HPDE6-E6E7 (cell line): ENCODE measurements around the gene CNGA1.
"Not testable (repeated sequence)": the region's sequence is repeated elsewhere in the genome, so short reads cannot be mapped to it uniquely, and the experiment has no call there.

Experiments
- DNase-seq: peaks from one replicate; pipeline ENCODE4 v3.0.0; 2011; ENCODE audit warnings: missing footprints; ENCODE audit errors: extremely low spot score

The CNGA1 gene

DNA sequence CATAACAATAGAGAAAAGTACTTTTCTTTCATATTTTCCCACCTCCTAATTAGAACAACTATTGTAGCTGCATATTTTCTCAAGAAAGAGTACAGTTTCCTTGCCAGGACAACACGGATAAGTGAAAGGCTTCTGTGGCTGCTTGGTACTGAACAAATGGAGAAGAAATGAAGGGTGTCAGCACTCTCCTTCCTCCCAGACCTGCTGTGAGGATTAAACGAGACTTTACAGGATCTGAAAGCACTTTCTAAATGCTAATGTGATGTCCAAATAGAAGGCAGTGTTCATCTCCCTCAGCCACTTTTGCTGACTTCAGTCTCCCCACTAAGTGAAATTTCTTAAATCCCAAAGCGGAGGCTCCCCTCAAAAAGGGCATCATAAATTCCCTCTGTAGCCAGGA, 14.0 kb upstream of the CNGA1 start:
- DNase-seq, result no peak

DNA sequence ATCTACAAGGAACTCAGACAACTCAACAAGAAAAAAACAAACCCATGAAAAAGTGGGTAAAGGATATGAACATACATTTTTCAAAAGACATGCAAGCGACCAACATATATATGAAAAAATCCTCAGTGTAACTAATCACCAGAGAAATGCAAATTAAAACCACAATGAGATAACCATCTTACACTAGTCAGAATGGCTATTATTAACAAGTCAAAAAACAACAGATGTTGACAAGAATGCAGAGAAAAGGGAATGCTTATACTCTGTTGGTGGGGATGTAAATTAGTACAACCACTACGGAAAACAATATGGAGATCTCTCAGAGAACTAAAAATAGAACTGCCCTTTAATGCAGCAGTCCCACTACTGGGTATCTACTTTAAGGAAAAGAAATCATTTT, 12.2 kb upstream of the CNGA1 start:
- no peak for DNase-seq

DNA sequence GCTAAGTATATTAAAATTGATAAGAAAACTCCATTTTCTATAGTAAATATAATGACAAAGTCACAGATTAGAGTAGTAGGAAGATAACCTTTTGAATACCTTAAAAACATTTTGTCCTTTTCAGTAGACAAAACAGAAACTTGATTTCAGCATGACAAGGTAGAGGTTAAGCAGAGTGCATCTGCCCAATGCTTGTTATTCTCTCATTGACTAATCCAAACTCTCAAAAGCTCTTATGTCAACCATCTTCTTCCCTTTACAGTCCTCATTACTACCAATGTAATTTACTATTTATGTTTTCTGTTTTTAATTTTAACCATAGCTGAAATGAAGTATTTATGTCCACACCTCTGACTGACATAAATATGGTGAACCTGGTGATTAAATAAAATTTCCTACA, 11.2 kb upstream of the CNGA1 start:
- DNase-seq, result no peak

GRCh38 chr4:48025005-48025404, 8.5 kb upstream of the CNGA1 start:
- DNase-seq, result no peak

DNA sequence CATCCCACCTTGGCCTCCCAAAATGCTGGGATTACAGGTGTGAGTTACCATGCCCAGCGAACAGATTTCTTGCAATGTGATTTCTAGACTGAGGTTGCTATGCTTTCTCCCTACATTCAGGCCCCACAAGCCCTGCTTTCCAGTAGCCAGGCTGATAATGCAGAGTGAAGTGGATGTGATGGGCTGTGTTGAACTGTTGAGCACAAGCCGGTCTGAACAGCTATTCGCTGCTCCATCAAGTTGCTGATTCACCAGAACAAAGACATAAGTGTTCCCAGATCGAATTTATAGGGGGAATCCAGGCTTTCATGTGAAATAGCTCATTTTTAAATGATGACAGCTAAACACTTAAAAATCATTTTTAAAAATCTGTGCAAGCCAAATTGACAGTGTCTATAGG, 8.0 kb upstream of the CNGA1 start:
- no peak for DNase-seq

DNA sequence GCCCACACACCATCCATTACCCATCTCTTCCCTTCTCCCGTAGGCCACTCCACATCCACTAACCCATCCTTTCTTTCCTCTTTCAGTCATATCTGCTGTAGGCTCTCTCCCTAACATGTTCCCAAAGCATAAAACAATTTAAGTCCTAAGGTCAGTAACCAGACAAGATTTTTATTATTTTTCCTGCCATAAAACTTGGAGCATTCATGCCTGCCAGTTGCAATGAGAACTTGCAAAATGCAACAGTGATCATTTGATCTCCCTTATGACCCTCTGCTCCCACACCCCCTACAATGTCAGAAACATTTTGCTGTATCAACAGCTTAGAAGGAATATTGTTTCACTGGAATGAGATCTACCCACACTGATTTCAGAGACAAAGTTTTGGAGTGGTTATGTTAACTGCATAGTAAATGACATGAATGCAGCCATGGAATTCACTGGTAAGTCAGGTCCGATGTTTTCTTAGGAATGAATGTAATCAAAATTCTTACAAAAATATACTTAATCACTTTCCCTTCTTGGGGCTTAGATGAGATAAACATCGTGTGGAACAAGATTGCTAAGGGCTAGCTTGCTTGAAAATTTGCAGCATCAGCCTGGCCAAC, 5.8 kb upstream of the CNGA1 start:
- no peak for DNase-seq

GRCh38 chr4:48021100-48021499, 4.6 kb upstream of the CNGA1 start:
- no peak for DNase-seq

DNA sequence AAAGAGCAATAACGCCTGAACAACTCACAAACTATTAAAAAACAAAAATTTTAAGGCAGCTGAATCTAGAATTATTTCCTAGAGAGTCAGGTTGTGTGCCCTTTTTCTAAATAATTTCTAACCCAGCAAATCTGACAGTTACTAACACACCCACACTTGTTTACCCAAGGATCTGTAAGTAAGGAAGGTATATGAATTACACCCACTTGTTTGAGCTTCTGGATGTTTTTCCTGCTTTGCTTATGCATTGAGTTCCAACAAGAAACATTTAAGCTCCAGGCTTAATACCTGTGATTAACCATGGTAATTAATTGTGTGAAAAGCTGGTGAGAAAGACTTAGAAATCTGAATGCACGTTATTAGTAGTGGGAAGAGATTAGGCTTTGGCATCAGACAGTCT, 1.6 kb upstream of the CNGA1 start:
- DNase-seq, result no peak

DNA sequence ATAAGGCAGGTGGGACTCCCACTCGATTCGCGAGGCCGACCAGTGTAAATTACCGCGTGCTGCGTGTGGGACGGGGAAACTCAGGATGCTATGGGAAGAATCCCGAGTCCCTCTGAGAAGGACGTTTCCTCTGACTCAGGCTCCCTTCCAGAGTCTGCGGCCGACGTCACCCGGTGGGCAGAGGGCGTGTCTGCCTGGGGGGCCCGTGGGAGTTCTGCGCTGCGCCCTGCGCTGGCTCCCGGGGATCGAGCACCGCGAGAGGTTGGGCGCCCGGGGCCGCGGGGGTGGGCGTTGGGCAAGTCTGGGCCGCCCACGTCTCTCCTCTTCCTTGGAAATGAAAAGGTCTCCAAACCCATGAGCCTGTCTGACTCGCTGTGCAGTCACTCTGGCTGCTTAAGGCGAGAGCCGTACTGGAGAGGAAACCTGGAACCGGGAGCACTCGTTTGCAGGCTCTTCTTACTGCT, 659 bp upstream of the CNGA1 start:
- DNase-seq, result peak; percentile 80

DNA sequence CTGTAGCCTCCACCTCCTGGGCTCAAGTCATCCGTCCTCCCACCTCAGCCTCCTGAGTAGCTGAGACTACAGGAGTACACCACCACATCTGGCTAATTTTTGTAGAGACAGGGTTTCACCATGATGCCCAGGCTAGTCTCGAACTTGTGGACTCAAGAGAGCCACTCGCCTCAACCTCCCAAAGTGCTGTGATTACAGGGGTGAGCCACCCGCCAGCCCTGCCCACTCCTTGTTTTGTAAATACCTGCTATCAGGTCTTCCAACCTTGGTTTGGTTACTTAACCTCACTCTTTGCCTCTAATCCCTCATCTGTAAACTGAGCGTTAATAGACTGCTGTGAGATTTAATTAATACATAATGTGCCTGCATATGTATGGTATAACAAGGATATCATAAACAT, 803 bp downstream of the CNGA1 start:
- DNase-seq, result no peak

DNA sequence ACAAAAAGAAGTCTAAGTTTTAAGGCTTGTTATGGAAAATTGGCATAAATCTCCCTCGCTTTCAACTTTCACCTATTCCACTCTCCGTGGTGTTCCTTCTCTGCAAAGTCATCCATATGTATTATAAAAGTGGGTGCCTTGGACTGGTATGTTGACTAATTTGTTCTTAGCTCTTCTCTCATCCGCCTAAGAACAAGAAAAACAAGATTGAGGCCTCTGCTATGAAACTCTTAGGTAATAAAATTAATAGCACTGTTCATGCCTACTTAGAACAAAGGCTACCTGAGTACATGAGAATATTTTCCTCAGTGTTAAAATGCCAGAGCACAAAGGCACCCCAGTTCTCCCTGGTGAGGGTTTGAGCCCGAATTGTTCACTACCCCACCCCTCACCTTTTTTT, 1.3 kb downstream of the CNGA1 start:
- DNase-seq, result peak; percentile 31

DNA sequence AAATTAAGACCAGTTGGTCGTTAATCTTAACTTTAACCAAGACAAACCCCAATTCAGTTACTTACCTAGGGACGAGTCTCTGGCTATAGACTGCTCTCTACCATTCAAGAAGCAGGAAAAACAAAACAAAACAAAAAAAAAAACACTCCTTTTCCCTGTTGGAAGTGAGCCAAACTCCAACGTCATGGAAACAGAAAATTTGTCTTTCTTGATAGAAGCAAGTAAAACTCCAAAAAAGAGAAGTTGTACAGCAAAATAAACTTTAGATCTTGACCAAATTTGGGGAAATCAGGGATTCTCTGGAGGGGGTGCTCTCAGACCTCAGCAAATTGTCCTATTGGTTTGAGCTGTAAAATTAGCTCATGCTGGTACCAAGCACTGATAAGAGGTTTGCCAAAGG, 3.7 kb downstream of the CNGA1 start:
- DNase-seq, result no peak

DNA sequence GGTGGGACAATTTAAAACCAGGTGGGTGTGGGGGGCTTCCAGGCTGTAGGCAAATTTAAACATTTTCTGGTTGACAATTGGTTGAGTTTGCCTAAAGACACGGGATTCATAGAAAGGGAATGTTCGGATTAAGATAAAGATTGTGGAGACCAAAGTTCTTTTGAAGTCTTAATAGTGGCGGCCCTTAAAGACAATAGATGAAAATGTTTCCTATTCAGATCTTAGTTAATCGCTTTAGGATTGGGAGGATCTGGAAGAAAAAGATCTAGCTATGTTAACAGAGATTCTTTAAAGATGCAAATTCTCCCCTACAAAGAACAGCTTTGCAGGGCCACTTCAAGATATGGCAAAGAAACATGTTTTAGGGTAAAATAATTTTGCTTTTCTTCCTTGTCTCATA, 4.8 kb downstream of the CNGA1 start:
- no peak for DNase-seq

- DNase-seq, result not testable (repeated sequence)
These were observed 5.6 kb downstream of the CNGA1 start for GRCh38 chr4:48010906-48011305.

- DNase-seq, result no peak
These were observed 8.4 kb downstream of the CNGA1 start for GRCh38 chr4:48008021-48008596.

DNA sequence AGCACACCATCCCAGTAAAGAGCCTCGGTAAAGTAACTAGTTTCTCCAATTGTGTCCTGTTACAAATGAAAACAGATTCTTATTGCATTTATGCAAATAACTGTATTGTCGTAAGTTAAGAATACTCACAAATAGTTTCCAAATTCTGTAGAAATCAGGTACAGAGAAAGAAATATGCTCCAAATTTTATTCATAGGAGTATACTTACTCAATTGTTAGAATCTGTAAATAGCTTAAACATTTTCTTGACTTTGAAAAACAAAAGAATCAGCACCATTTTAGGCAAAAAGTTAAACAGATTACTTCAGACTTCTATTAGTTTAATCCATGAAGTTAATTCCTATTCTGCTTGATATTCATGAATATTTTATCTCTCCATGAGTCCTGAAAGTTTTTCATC, 10.7 kb downstream of the CNGA1 start:
- DNase-seq, result no peak

DNA sequence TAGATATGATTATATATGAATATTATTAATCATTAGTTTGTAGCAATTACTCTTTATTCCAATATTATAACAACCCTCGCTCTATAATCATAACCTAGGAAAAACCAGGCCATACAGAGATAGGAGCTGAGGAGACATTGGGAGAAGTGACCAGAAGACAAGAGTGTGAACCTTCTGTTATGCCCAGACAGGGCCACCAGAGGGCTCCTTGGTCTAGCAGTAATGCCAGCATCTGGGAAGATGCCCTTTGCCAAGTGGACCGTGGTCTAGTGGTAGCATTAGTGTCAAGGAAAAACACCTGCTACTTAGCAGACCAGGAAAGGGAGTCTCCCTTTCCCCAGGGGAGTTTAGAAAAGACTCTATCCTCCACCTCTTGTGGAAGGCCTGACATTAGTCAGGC, 12.9 kb downstream of the CNGA1 start:
- not testable (repeated sequence) for DNase-seq

DNA sequence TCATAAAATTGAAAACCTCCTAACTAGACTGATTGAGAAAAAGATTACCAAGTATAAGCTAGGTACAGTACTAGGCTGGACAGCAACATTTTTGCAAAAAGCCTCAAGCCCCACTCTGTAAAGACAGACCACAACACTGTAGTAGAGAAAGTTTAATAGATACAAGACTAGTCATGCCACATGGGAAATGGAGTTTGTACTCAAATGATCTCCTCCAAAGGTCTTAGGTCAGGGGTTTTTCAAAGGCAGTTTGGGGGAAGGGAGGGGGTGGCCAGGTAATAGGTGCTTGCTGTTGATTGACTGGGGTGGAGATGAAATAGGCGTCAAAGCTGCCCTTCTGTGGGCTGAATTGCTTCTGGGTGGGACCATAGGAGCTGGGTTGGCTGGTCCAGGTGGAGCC, 14.2 kb downstream of the CNGA1 start:
- DNase-seq, result no peak

DNA sequence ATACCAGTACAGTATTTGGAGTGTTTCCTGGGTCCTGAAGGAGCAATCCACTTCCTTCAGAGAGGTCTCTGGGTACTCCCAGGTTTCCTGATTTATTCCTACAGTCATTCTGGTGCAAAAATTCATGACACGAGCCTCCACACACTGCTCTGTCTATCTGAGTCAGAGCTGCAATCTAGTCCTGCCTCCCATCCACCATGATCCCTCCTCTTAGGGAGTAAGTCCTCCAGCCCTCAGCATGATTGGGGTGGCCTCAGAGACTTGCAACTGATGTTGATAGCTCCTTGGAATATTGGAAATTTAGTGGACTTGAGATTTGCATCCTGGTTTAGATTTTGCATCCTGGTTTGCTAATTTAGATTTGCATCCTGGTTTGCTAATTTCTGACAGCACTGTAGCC, 20.5 kb downstream of the CNGA1 start:
- DNase-seq, result no peak

DNA sequence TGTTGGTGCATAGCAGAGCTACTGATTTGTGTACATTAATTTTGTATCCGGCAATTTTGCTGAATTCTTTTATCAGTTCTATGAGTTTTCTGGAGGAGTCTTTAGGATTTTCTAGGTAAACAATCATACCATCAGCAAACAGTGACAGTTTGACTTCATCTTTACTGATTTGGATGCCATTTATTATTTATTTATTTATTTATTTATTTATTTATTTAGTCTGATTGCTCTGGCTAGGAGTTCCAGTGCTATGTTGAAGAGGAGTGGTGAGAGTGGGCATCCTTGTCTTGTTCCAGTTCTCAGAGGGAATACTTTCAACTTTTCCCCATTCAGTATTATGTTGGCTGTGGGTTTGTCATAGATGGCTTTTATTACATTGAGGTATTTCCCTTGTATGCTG, 24.0 kb downstream of the CNGA1 start:
- DNase-seq, result not testable (repeated sequence)

DNA sequence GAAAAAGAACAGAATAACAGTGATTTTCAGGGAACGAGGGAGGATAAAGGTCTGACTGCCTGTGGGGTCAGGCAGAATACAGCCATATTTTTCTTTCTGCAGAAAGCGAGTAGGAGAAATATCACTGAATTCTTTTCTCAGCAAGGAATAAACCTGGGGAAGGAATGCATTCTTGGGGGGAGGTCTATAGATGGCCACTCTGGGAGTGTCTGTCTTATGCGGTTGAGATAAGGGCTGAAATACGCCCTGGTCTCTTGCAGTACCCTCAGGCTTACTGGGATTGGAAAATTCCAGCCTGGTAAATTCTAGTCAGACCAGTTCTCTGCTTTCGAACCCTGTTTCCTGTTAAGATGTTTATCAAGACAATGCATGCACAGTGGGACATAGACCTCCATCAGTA, 26.3 kb downstream of the CNGA1 start:
- no peak for DNase-seq

DNA sequence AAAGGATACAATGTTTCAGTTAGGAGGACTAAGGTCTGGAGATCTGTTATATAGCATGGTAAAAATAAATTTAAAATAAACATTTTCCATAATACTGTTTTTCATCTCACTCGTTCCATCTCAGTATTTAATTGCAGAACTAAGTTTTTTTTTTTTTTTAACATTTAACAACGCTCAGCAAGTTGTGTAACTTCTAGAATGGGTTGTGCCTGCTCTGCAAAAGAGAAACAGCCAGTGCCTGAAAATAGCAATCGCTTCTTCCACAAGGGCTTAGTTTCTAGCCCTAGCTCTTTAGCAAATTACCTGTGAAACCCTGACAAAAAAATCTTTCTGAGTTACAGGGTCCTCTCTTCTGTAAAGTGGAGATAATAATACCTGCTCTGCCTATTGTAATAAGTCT, 41.9 kb downstream of the CNGA1 start:
- no peak for DNase-seq

DNA sequence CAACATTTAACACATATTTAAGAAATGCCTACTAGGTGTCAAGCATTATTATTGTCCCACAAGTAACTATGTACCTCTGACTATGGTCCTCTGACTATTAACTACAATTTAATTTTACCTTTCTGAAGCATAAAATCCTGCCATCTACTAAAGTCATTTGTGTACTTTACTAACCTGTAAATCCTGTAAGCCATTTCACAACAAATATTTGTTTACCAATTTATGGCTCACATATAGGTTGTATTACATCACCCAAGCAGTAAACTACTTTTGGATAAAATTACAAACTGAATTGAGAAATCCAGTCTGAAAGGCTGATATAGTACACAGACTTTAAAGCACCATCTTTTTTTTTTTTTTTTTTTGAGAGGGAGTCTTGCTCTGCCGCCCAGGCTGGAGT, 43.8 kb downstream of the CNGA1 start:
- DNase-seq, result no peak

DNA sequence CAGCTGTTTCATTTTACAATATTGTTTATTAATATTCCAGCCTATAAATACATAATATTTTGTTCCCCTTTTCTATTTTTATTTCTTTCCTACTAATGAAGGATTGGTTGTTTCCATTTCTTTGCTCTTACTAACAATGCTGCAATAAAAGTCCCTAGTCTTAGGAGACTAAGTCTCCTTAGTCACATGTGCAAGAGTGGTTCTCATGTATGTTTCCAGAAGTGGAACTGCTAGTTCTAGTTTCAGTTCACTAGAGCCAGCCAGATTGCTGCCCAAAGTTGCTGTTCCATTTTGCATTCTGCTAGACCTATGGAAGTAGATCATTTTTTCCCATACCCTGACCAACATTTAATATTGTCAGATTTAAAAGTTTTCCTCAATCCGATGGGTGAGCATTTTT, 44.3 kb downstream of the CNGA1 start:
- no peak for DNase-seq
